NOMO-1 treated with dmso at 0.1 percent for 144 hours (cell line): Measurements from ENCODE around the gene TTLL10.
"Not testable (repeated sequence)": the region's sequence is repeated elsewhere in the genome, so short reads cannot be mapped to it uniquely, and the experiment has no call there.

ENCODE experiments used
- DNase-seq: peaks from one replicate; lab custom pipeline; 2025; ENCODE audit not compliant: unreplicated experiment; lab: John Stamatoyannopoulos, UW

The TTLL10 gene

GRCh38 chr1:1170215-1171091 lies 3.2 kb upstream of the TTLL10 start:
- DNase-seq = no peak

- DNase-seq = no peak
Observed at GRCh38 chr1:1171161-1171545, 2.5 kb upstream of the TTLL10 start.

GRCh38 chr1:1171546-1172340 lies 1.9 kb upstream of the TTLL10 start:
- DNase-seq = no peak

GRCh38 chr1:1173061-1173792 lies 453 bp upstream of the TTLL10 start:
- DNase-seq = no peak

GRCh38 chr1:1175221-1176062 lies 1.8 kb downstream of the TTLL10 start:
- DNase-seq = no peak

GRCh38 chr1:1176063-1176761 lies 2.5 kb downstream of the TTLL10 start:
- DNase-seq = not testable (repeated sequence)

- DNase-seq = no peak
Observed at GRCh38 chr1:1176931-1177330, 3.3 kb downstream of the TTLL10 start.

GRCh38 chr1:1177452-1178206 lies 3.9 kb downstream of the TTLL10 start:
- no peak for DNase-seq

GRCh38 chr1:1178794-1179331 lies 5.2 kb downstream of the TTLL10 start:
- DNase-seq = no peak

- DNase-seq = no peak
Observed at GRCh38 chr1:1179346-1179982, 5.8 kb downstream of the TTLL10 start.

GRCh38 chr1:1179983-1180861 lies 6.5 kb downstream of the TTLL10 start:
- no peak for DNase-seq

GRCh38 chr1:1181129-1181937 lies 7.7 kb downstream of the TTLL10 start:
- no peak for DNase-seq

- DNase-seq = no peak
Observed at GRCh38 chr1:1181938-1182410, 8.3 kb downstream of the TTLL10 start.

- DNase-seq = no peak
Observed at GRCh38 chr1:1182491-1183220, 9.0 kb downstream of the TTLL10 start.

GRCh38 chr1:1183221-1183747 lies 9.6 kb downstream of the TTLL10 start:
- no peak for DNase-seq
